ENCODE results near the gene BTNL8.
"Not testable (repeated sequence)": the region's sequence is repeated elsewhere in the genome, so short reads cannot be mapped to it uniquely, and the experiment has no call there.

The BTNL8 gene

DNA sequence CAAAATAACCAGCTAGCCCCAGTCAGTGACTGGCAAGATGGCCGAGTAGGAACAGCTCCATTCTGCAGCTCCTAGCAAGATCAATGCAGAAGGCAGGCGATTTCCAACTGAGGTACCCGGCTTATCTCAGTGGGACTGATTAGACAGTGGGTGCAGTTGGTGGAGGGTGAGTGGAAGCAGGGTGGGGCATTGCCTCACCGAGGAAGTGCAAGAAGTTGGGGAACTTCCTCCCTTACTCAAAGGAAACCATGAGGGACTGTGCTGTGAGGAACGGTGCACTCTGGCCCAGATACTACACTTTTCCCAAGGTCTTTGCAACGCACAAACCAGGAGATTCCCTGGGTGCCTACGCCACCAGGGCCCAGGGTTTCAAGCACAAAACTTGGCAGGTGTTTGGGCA, 9.6 kb upstream of the BTNL8 start:
- Histone ChIP-seq H3K4me3 (ENCODE audit: low read length) (no peak overlapping the region), H3K4me2 (ENCODE audit: low read length) (no peak overlapping the region), H3K27me3 (ENCODE audit: control insufficient read depth, insufficient read depth, low read length) (no peaks in the 10 kb centered on the region), H3K36me3 (ENCODE audit: insufficient read depth, low read length) (no peaks in the 10 kb centered on the region), H3K9ac (ENCODE audit: low read depth, low read length) (no peak overlapping the region), H3K4me1 (ENCODE audit: control insufficient read depth, insufficient read depth, low read length) (no peaks in the 10 kb centered on the region), H3K9me3 (replicated peaks; ENCODE audit: low read length) (no peaks in the 10 kb centered on the region)

DNA sequence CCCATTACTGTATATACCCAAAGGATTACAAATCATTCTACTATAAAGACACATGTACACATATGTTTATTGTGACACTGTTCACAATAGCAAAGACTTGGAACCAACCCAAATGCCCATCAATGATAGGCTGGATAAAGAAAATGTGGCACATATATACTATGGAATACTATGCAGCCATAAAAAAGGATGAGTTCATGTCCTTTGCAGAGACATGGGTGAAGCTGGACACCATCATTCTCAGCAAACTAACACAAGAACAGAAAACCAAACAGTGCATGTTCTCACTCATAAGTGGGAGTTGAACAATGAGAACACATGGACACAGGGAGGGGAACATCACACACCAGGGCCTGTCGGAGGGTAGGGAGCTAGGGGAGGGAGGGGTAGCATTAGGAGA, 3.6 kb upstream of the BTNL8 start:
- H3K9ac ChIP-seq (ENCODE audit: low read depth, low read length); H3K4me1 ChIP-seq (ENCODE audit: control insufficient read depth, insufficient read depth, low read length): not testable (repeated sequence)

DNA sequence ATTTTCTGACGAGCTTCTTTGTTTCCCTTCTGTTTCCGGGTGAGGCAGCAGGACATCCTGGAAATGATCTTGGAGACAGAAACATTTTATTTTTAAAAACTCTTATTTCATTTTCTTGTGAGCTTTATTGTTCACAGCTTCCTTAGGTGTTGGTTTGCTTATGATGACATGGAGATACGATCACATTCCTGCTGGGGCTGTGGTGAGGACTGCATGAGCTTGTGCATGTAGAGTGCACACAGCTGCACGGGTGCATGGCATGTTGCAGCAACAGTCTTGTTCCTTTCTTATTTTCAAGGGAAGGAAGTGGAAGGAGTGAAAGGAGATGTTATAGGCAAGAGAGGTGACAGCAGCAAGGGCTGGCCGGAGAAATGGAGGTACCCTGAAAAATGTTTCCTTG, 1.2 kb downstream of the BTNL8 start:
- H3K4me3 ChIP-seq (ENCODE audit: low read length) = no peak overlapping the region
- no peaks in the 10 kb centered on the region for H3K36me3 ChIP-seq (ENCODE audit: insufficient read depth, low read length)
- H3K9ac ChIP-seq (ENCODE audit: low read depth, low read length) = no peak overlapping the region
- no peak overlapping the region for H3K4me2 ChIP-seq (ENCODE audit: low read length)
- no peaks in the 10 kb centered on the region for H3K9me3 ChIP-seq (replicated peaks; ENCODE audit: low read length)
- no peaks in the 10 kb centered on the region for H3K27me3 ChIP-seq (ENCODE audit: control insufficient read depth, insufficient read depth, low read length)
- no peaks in the 10 kb centered on the region for H3K4me1 ChIP-seq (ENCODE audit: control insufficient read depth, insufficient read depth, low read length)

More for the DNA sequence above, 3.6 kb upstream of the BTNL8 start:
- not testable (repeated sequence) for H3K9me3 ChIP-seq (replicated peaks; ENCODE audit: low read length); H3K27me3 ChIP-seq (ENCODE audit: control insufficient read depth, insufficient read depth, low read length); H3K4me2 ChIP-seq (ENCODE audit: low read length); H3K4me3 ChIP-seq (ENCODE audit: low read length); H3K36me3 ChIP-seq (ENCODE audit: insufficient read depth, low read length)

DNA sequence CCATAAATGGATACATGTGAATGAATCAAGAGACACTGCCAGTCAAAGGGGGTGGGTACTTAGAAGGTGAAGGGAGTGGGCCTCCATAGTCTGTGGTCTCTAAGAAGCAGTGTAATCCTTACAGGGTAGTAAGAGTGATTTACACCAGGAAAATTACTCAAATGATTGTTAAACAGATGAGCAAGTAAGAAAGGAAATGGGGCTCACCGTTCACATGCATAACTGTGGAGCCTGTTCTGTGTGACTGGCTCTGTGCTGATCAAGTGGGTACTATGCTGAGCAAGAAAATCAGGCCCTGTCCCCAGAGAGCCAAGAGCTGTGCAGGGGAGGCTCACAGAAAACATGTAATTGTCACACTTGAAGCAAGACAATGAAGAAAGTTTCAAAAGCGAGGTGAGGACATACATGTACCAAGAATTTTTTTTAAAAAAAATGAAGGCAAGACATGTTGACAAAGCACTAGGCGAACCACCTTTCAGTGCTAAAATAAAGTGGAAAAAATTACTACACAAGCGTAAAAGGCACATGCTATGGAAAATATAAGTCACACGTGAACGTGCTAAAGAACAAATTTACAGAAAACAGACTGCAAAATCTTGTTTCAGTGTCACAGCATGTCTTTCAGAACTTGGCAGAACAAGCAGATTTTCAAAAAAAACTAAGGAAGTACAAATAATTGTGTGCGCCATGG, 2.5 kb downstream of the BTNL8 start:
- Histone ChIP-seq H3K4me3 (ENCODE audit: low read length) (no peak overlapping the region), H3K36me3 (ENCODE audit: insufficient read depth, low read length) (no peaks in the 10 kb centered on the region), H3K9me3 (replicated peaks; ENCODE audit: low read length) (no peaks in the 10 kb centered on the region), H3K4me2 (ENCODE audit: low read length) (no peak overlapping the region), H3K4me1 (ENCODE audit: control insufficient read depth, insufficient read depth, low read length) (no peaks in the 10 kb centered on the region), H3K27me3 (ENCODE audit: control insufficient read depth, insufficient read depth, low read length) (no peaks in the 10 kb centered on the region), H3K9ac (ENCODE audit: low read depth, low read length) (no peak overlapping the region)

DNA sequence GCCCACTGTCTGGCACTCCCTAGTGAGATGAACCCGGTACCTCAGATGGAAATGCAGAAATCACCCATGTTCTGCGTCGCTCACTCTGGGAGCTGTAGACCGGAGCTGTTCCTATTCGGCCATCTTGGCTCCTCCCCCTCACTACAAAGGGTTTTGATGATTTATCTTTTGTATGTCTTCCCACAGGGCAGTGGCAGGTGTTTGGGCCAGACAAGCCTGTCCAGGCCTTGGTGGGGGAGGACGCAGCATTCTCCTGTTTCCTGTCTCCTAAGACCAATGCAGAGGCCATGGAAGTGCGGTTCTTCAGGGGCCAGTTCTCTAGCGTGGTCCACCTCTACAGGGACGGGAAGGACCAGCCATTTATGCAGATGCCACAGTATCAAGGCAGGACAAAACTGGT, 9.4 kb downstream of the BTNL8 start:
- no peak overlapping the region for H3K9ac ChIP-seq (ENCODE audit: low read depth, low read length)
- H3K36me3 ChIP-seq (ENCODE audit: insufficient read depth, low read length) = no peaks in the 10 kb centered on the region
- no peak overlapping the region for H3K4me3 ChIP-seq (ENCODE audit: low read length)
- no peaks in the 10 kb centered on the region for H3K9me3 ChIP-seq (replicated peaks; ENCODE audit: low read length)
- no peaks in the 10 kb centered on the region for H3K27me3 ChIP-seq (ENCODE audit: control insufficient read depth, insufficient read depth, low read length)
- no peaks in the 10 kb centered on the region for H3K4me1 ChIP-seq (ENCODE audit: control insufficient read depth, insufficient read depth, low read length)
- no peak overlapping the region for H3K4me2 ChIP-seq (ENCODE audit: low read length)

DNA sequence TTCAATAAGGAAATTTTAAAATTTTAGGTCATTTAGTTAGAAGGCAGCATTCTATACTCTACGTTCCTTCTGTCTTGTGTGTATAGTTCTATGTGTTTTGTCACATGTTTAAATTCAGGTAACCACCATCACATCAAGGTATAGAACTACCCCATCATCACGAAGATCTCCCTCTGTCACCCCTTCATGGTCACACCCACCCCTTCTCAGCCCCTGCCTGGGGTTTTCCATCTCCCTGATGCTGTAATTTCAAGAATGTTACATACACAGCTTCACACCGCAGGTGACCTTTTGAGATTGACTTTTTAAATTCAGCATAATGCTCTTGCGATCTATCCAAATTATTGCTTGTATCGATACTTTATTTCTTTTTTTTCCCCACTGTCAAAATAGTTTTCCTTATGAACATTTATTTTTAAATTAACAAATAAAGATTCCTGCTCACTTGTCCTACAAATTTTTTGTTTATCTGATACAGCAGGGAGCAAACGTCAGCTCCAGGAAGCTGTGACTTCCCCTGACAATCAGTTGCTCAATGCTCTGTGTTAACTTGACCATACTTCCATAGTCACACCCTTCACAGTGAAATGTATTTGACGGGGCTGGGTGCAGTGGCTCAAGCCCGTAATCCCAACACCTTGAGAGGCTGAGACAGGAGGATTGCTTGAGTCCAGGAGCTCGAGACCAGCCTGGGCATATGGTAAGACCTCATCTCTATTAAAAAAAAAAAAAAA, 10.2 kb downstream of the BTNL8 start:
- H3K4me3 ChIP-seq (ENCODE audit: low read length) = no peak overlapping the region

DNA sequence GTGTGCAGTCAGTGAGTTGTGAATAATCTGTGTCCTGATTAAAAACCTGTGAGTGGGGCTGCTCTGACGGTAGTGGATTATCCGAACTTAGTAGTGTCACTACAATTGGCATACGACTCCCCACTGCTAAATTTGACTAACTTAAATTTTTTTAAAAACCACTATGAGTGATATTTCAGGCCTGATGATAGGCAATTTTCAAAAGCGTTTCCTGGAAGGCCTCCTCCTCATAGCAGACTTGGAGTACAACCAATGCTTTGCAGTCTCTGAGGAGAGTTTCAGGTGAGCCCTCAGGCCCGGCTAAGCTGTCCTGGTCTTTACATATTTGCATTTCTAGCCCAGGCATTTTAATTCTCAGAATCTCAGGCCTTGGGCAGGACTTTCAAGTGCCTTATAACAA, 10.8 kb downstream of the BTNL8 start:
- H3K27me3 ChIP-seq (ENCODE audit: control insufficient read depth, insufficient read depth, low read length) = no peaks in the 10 kb centered on the region
- H3K9me3 ChIP-seq (replicated peaks; ENCODE audit: low read length) = no peaks in the 10 kb centered on the region
- no peak overlapping the region for H3K9ac ChIP-seq (ENCODE audit: low read depth, low read length)
- H3K4me2 ChIP-seq (ENCODE audit: low read length) = no peak overlapping the region
- H3K36me3 ChIP-seq (ENCODE audit: insufficient read depth, low read length) = no peaks in the 10 kb centered on the region
- H3K4me1 ChIP-seq (ENCODE audit: control insufficient read depth, insufficient read depth, low read length) = no peaks in the 10 kb centered on the region
- no peak overlapping the region for H3K4me3 ChIP-seq (ENCODE audit: low read length)

More for the DNA sequence above, 10.2 kb downstream of the BTNL8 start:
- H3K36me3 ChIP-seq (ENCODE audit: insufficient read depth, low read length) = no peaks in the 10 kb centered on the region
- H3K27me3 ChIP-seq (ENCODE audit: control insufficient read depth, insufficient read depth, low read length) = no peaks in the 10 kb centered on the region
- H3K9me3 ChIP-seq (replicated peaks; ENCODE audit: low read length) = no peaks in the 10 kb centered on the region
- no peaks in the 10 kb centered on the region for H3K4me1 ChIP-seq (ENCODE audit: control insufficient read depth, insufficient read depth, low read length)
- no peak overlapping the region for H3K4me2 ChIP-seq (ENCODE audit: low read length)
- no peak overlapping the region for H3K9ac ChIP-seq (ENCODE audit: low read depth, low read length)

DNA sequence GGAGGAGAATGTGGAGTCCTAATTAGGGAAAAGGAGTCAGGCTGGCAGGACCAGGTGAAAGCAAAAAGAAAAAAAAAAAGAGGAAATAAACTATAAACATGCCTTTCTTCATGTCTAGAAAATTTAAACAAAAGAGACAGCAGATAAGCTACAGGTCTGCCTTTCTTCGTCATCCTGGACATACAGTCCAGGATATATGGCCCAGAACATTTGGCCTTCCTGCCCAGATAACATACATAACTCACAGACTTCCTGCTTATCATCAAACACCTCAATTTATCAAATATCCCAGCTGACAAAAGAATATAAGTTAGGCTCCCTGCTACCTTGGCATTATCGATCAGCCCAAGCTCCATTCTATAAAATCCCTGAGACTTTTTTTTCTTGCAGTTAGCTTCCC, 11.2 kb downstream of the BTNL8 start:
- H3K27me3 ChIP-seq (ENCODE audit: control insufficient read depth, insufficient read depth, low read length) = no peaks in the 10 kb centered on the region
- H3K4me1 ChIP-seq (ENCODE audit: control insufficient read depth, insufficient read depth, low read length) = no peaks in the 10 kb centered on the region
- H3K36me3 ChIP-seq (ENCODE audit: insufficient read depth, low read length) = no peaks in the 10 kb centered on the region
- H3K9ac ChIP-seq (ENCODE audit: low read depth, low read length) = no peak overlapping the region
- H3K4me3 ChIP-seq (ENCODE audit: low read length) = no peak overlapping the region
- no peak overlapping the region for H3K4me2 ChIP-seq (ENCODE audit: low read length)
- H3K9me3 ChIP-seq (replicated peaks; ENCODE audit: low read length) = no peaks in the 10 kb centered on the region

DNA sequence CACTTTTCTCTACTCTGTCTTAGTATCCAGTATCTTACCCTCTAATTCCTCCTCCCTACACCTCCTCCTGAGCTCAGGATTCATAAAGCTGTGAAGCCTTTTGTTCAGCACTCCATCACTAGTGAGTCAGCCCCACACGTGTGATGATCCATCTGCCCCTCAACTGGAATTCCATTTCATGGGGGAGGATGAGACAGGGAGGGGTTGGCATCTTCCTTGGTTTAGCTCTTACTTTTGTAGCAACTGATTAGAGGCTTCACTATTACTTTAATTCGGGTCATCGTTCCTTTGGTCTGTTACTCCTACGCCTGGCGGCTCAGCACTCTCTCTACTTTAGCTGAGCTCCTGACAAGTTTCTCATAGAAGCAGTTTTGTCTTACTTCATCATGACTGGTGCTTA, 11.8 kb downstream of the BTNL8 start:
- no peaks in the 10 kb centered on the region for H3K9me3 ChIP-seq (replicated peaks; ENCODE audit: low read length)
- H3K27me3 ChIP-seq (ENCODE audit: control insufficient read depth, insufficient read depth, low read length) = no peaks in the 10 kb centered on the region
- H3K4me3 ChIP-seq (ENCODE audit: low read length) = no peak overlapping the region
- no peak overlapping the region for H3K4me2 ChIP-seq (ENCODE audit: low read length)
- no peaks in the 10 kb centered on the region for H3K36me3 ChIP-seq (ENCODE audit: insufficient read depth, low read length)
- no peak overlapping the region for H3K9ac ChIP-seq (ENCODE audit: low read depth, low read length)
- no peaks in the 10 kb centered on the region for H3K4me1 ChIP-seq (ENCODE audit: control insufficient read depth, insufficient read depth, low read length)

DNA sequence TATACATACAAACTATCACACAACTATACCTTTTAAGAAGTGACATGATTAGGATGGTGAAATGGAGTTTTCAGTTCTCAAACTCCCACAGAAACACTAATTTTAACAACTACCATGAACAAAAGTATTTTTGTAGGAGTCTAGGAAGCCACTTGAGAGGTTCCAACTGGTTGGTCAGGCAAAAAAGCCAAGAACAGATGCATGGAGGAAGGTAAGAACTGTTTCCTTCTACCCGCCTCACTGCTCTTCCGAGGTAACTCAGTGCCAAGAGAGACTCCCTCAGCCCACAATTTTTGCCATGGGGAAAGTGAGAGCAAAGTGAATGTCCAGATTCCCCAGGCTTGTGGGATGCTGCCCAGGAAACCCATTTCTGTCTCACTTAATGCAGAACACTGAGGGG, 15.7 kb downstream of the BTNL8 start:
- Histone ChIP-seq H3K9me3 (replicated peaks; ENCODE audit: low read length) (no peaks in the 10 kb centered on the region), H3K4me2 (ENCODE audit: low read length) (no peak overlapping the region), H3K4me1 (ENCODE audit: control insufficient read depth, insufficient read depth, low read length) (no peaks in the 10 kb centered on the region), H3K9ac (ENCODE audit: low read depth, low read length) (no peak overlapping the region), H3K4me3 (ENCODE audit: low read length) (no peak overlapping the region), H3K27me3 (ENCODE audit: control insufficient read depth, insufficient read depth, low read length) (no peaks in the 10 kb centered on the region), H3K36me3 (ENCODE audit: insufficient read depth, low read length) (no peaks in the 10 kb centered on the region)

DNA sequence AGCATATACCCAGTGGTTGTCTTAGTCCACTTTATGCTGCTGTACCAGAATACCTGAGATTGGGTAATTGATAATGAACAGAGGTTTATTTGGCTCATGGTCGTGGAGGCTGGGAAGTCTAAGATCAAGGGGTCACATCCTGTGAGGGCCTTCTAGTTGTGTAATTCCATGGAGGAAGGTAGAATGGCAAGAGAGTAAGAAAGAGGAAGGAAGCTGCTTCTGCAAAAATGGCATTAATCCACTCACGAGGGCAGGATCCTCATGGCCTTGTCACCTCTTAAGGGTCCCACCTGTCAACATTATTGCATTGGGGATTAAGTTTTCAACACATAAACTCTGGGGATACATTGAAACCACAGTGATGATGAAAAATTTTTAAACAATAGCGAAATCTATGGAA, 17.0 kb downstream of the BTNL8 start:
- Histone ChIP-seq H3K36me3 (ENCODE audit: insufficient read depth, low read length) (no peaks in the 10 kb centered on the region), H3K4me2 (ENCODE audit: low read length) (no peak overlapping the region), H3K9ac (ENCODE audit: low read depth, low read length) (no peak overlapping the region), H3K27me3 (ENCODE audit: control insufficient read depth, insufficient read depth, low read length) (no peaks in the 10 kb centered on the region), H3K4me1 (ENCODE audit: control insufficient read depth, insufficient read depth, low read length) (no peaks in the 10 kb centered on the region), H3K4me3 (ENCODE audit: low read length) (no peak overlapping the region), H3K9me3 (replicated peaks; ENCODE audit: low read length) (no peaks in the 10 kb centered on the region)

DNA sequence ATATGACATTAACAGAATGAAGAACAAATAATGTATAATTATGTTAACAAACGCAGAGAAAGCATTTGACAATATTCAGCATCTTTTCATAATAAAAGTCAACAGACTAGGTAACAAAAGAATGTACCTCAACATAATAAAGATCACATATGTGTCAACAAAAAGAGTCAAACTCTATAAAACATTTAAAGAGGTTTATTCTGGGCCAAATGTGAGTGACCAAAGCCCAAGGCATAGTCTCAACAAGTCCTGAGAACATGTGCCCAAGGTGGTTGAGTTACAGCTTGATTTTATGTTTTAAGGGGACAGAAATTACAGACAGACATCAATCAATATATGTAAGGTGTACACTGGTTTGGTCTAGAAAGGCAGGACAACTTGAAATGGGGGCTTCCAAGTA, 19.4 kb downstream of the BTNL8 start:
- H3K4me3 ChIP-seq (ENCODE audit: low read length) = no peak overlapping the region
- H3K9ac ChIP-seq (ENCODE audit: low read depth, low read length) = no peak overlapping the region
- no peaks in the 10 kb centered on the region for H3K4me1 ChIP-seq (ENCODE audit: control insufficient read depth, insufficient read depth, low read length)
- H3K27me3 ChIP-seq (ENCODE audit: control insufficient read depth, insufficient read depth, low read length) = no peaks in the 10 kb centered on the region
- H3K9me3 ChIP-seq (replicated peaks; ENCODE audit: low read length) = no peaks in the 10 kb centered on the region
- no peak overlapping the region for H3K4me2 ChIP-seq (ENCODE audit: low read length)
- H3K36me3 ChIP-seq (ENCODE audit: insufficient read depth, low read length) = no peaks in the 10 kb centered on the region

All from skeletal muscle satellite cell (primary cell).